ENCODE measurements around the gene MRPS25. TPM values are rescaled to one million over a fixed set of nuclear protein-coding genes. Genes with fewer than 3 reads are reported as not detected.
"Not testable (repeated sequence)": the region's sequence is repeated elsewhere in the genome, so short reads cannot be mapped to it uniquely, and the experiment has no call there.

MRPS25 gene
- total and polyA plus RNA-seq, 11 donors, result 80.9 to 173 (median 95.2) TPM

- peaks cover 0 to 15% (median 0%) of the 10 kb centered on the region in 12 donors for H3K4me1 ChIP-seq
- no peak for DNase-seq
- peak; percentile 68 to 89 (median 86) for ATAC-seq
- H3K4me3 ChIP-seq, result no peak overlapping the region
- intact Hi-C loops (cut with DNase I), result loop anchor here in 1 of 10 donors (10.0 kb wide), 1 partner anchor 53 kb away; no protein-coding TSS in a partner anchor
- peaks cover 0 to 74% (median 42%) of the 10 kb centered on the region in 9 donors for H3K36me3 ChIP-seq
- 54 to 60% (median 58%) methylated on average over 4 of the region's 4 CpGs for WGBS, 4 donors
- TF ChIP-seq POLR2A (IDR thresholded peaks at IDR 0.05), result no peak
- no peak for TF ChIP-seq CTCF (IDR thresholded peaks at IDR 0.05)
- H3K27ac ChIP-seq, result peak overlapping the region in 4 of 12 donors; percentile 20 to 57 (median 42)
- H3K27me3 ChIP-seq, result no peaks in the 10 kb centered on the region
- peaks cover 0 to 10% (median 0%) of the 10 kb centered on the region in 12 donors for H3K9me3 ChIP-seq
Observed at GRCh38 chr3:15007681-15008141, 57.4 kb downstream of the MRPS25 start.

DNA sequence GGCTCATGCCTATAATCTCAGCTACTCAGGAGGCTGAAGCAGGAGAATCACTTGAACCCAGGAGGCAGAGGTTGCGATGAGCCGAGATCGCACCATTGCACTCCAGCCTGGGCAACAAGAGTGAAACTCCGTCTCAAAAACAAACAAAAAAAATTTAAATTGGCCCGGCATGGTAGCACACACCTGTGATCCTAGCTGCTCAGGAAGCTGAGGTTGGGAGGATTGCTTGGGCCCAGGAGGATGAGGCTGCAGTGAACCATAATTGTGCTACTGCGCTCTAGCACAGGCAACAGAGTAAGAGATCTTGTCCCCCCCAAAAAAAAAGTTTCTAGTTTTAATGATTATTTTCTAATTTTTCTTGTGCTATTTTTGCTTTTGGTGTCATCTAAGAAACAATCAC lies 65.9 kb downstream of the MRPS25 start:
- H3K36me3 ChIP-seq, result peaks cover 0 to 10% (median 6%) of the 10 kb centered on the region in 9 donors
- H3K27ac ChIP-seq; H3K27me3 ChIP-seq; H3K4me1 ChIP-seq; DNase-seq; ATAC-seq; H3K4me3 ChIP-seq; intact Hi-C loops (cut with DNase I): not testable (repeated sequence)
- H3K9me3 ChIP-seq, result peaks cover 0 to 14% (median 0%) of the 10 kb centered on the region in 12 donors
- 96 to 97% (median 97%) methylated on average over 6 of the region's 6 CpGs for WGBS, 4 donors

Other genes with a start within 250 kb of the MRPS25 start
- 10 to 100 TPM; 10.2 to 22.5 (median 15.1) TPM for gene FGD5, start 246.4 kb downstream of the MRPS25 start, total RNA-seq
- gene FGD5, start 246.4 kb downstream of the MRPS25 start, polyA plus RNA-seq, result 10 to 100 TPM in 1 of 2 donors, 1 to 10 TPM in 1; 6.4 to 12.8 TPM
- 10 to 100 TPM; 22.4 to 38.5 (median 29.9) TPM for gene NR2C2, start 117.7 kb downstream of the MRPS25 start, total RNA-seq
- 10 to 100 TPM in 1 of 2 donors, 1 to 10 TPM in 1; 6.2 to 15.6 TPM for gene NR2C2, start 117.7 kb downstream of the MRPS25 start, polyA plus RNA-seq
- 10 to 100 TPM; 17.9 to 24.1 (median 21.6) TPM for gene RBSN, start 33.8 kb upstream of the MRPS25 start, total RNA-seq
- gene RBSN, start 33.8 kb upstream of the MRPS25 start, polyA plus RNA-seq, result 10 to 100 TPM in 1 of 2 donors, 1 to 10 TPM in 1; 5.1 to 17.5 TPM
- gene CAPN7, start 140.9 kb upstream of the MRPS25 start, total RNA-seq, result 10 to 100 TPM; 15.4 to 38.2 (median 24.9) TPM
- 10 to 100 TPM in 1 of 2 donors, 1 to 10 TPM in 1; 9.1 to 15.1 TPM for gene CAPN7, start 140.9 kb upstream of the MRPS25 start, polyA plus RNA-seq